Peyer's patch (tissue), 4 donors: Measurements from ENCODE around the gene VTI1A. TPM values are rescaled to one million over a fixed set of nuclear protein-coding genes. Genes with fewer than 3 reads are reported as not detected.

Source experiments
- DNase-seq, 3 donors: peaks; one replicate each; pipeline ENCODE4 v3.0.0-alpha.2; 2017 to 2019
- H3K27ac ChIP-seq, 4 donors: fragments of 200-600 bp; sonication (generic); one replicate each; pipeline ENCODE4 v1.5.1; 2016 to 2019
- H3K27me3 ChIP-seq, 2 donors: fragments of 200-600 bp; sonication (generic); one replicate each; pipeline ENCODE4 v1.5.1; 2019
- H3K36me3 ChIP-seq, 3 donors: fragments of 200-600 bp; sonication (generic); one replicate each; pipeline ENCODE4 v1.5.1; 2016 to 2019
- H3K4me1 ChIP-seq, 4 donors: fragments of 200-600 bp; sonication (generic); one replicate each; pipeline ENCODE4 v1.5.1; 2016 to 2019
- H3K4me3 ChIP-seq, 4 donors: fragments of 200-600 bp; sonication (generic); 1 replicate in 3 of 4; 2 replicates in 1 of 4; pipeline ENCODE4 v1.5.1; 2016 to 2019; ENCODE audit warnings: mild to moderate bottlenecking in 1 of 4
- H3K9me3 ChIP-seq, 4 donors: fragments of 200-600 bp; sonication (generic); one replicate each; pipeline ENCODE4 v1.5.1; 2016 to 2019; ENCODE audit warnings: mild to moderate bottlenecking in 1 of 4
- CTCF ChIP-seq, 6 experiments: fragments of 450-650 bp in 4 of 6; fragments of 200-600 bp in 2 of 6; sonication (generic) in 1 of 6; IDR thresholded peaks; one replicate each; pipeline ENCODE4 v1.5.1; 2017 to 2019; ENCODE audit warnings: antibody characterized with exemption in 6 of 6, mild to moderate bottlenecking in 3 of 6, moderate library complexity in 1 of 6
- POLR2A ChIP-seq, 2 donors: fragments of 450-650 bp; IDR thresholded peaks; one replicate each; pipeline ENCODE4 v1.5.1; 2017; ENCODE audit warnings: antibody characterized with exemption in 2 of 2, mild to moderate bottlenecking in 2 of 2, moderate library complexity in 2 of 2
- total RNA-seq, 4 donors: library from RNA; depleted of rRNA; stranded (reverse); fragments of >200 nt; gene quantifications; one replicate each; pipeline ENCODE4 v1.1.0, GENCODE V29; 2016

The VTI1A gene
- total RNA-seq, 4 donors from 2014 or later = 97.2 to 710 (median 170) TPM

GRCh38 chr10:112613620-112614019, 166.6 kb downstream of the VTI1A start:
- Histone ChIP-seq H3K4me3 (no peak overlapping the region), H3K4me1 (no peaks in the 10 kb centered on the region), H3K9me3 (no peaks in the 10 kb centered on the region), H3K27me3 (no peaks in the 10 kb centered on the region), H3K27ac (no peak overlapping the region), H3K36me3 (no peaks in the 10 kb centered on the region)
- DNase-seq = no peak
- TF ChIP-seq CTCF (IDR thresholded peaks at IDR 0.05) (no peak), POLR2A (IDR thresholded peaks at IDR 0.05) (no peak)

GRCh38 chr10:112614072-112614471, 167.1 kb downstream of the VTI1A start:
- Histone ChIP-seq H3K4me1 (no peaks in the 10 kb centered on the region), H3K9me3 (no peaks in the 10 kb centered on the region), H3K36me3 (no peaks in the 10 kb centered on the region), H3K27me3 (no peaks in the 10 kb centered on the region), H3K27ac (no peak overlapping the region), H3K4me3 (no peak overlapping the region)
- TF ChIP-seq POLR2A (IDR thresholded peaks at IDR 0.05) = no peak
- no peak for TF ChIP-seq CTCF (IDR thresholded peaks at IDR 0.05)
- no peak for DNase-seq

- no peaks in the 10 kb centered on the region for H3K36me3 ChIP-seq
- TF ChIP-seq POLR2A (IDR thresholded peaks at IDR 0.05) (no peak), CTCF (IDR thresholded peaks at IDR 0.05) (no peak)
- H3K27ac ChIP-seq = no peak overlapping the region
- no peak overlapping the region for H3K4me3 ChIP-seq
- DNase-seq = no peak
- H3K9me3 ChIP-seq = no peaks in the 10 kb centered on the region
- H3K27me3 ChIP-seq = no peaks in the 10 kb centered on the region
- no peaks in the 10 kb centered on the region for H3K4me1 ChIP-seq
Measured at GRCh38 chr10:112614586-112614985, 167.6 kb downstream of the VTI1A start.

GRCh38 chr10:112615269-112615668, 168.3 kb downstream of the VTI1A start:
- TF ChIP-seq CTCF (IDR thresholded peaks at IDR 0.05) (no peak), POLR2A (IDR thresholded peaks at IDR 0.05) (no peak)
- Histone ChIP-seq H3K27me3 (no peaks in the 10 kb centered on the region), H3K4me1 (no peaks in the 10 kb centered on the region), H3K9me3 (no peaks in the 10 kb centered on the region), H3K36me3 (no peaks in the 10 kb centered on the region), H3K4me3 (no peak overlapping the region), H3K27ac (no peak overlapping the region)
- DNase-seq = no peak

GRCh38 chr10:112616647-112617046, 169.6 kb downstream of the VTI1A start:
- Histone ChIP-seq H3K27ac (no peak overlapping the region), H3K9me3 (no peaks in the 10 kb centered on the region), H3K4me1 (no peaks in the 10 kb centered on the region), H3K4me3 (no peak overlapping the region), H3K27me3 (no peaks in the 10 kb centered on the region), H3K36me3 (no peaks in the 10 kb centered on the region)
- no peak for DNase-seq
- no peak for TF ChIP-seq CTCF (IDR thresholded peaks at IDR 0.05)
- no peak for TF ChIP-seq POLR2A (IDR thresholded peaks at IDR 0.05)

- DNase-seq = no peak
- no peak overlapping the region for H3K27ac ChIP-seq
- TF ChIP-seq CTCF (IDR thresholded peaks at IDR 0.05) (no peak), POLR2A (IDR thresholded peaks at IDR 0.05) (no peak)
- no peaks in the 10 kb centered on the region for H3K9me3 ChIP-seq
- H3K36me3 ChIP-seq = no peaks in the 10 kb centered on the region
- H3K27me3 ChIP-seq = no peaks in the 10 kb centered on the region
- no peak overlapping the region for H3K4me3 ChIP-seq
- no peaks in the 10 kb centered on the region for H3K4me1 ChIP-seq
Measured at GRCh38 chr10:112618814-112619213, 171.8 kb downstream of the VTI1A start.
